GM18508 (cell line): ENCODE results near the gene MOGAT3.
"Not testable (repeated sequence)": the region's sequence is repeated elsewhere in the genome, so short reads cannot be mapped to it uniquely, and the experiment has no call there.

Experiments
- ATAC-seq: cut with Tn5 transposase; IDR thresholded peaks from one replicate; pipeline ENCODE4 v1.9.1; 2021; ENCODE audit warnings: moderate number of reproducible peaks; ENCODE audit not compliant: insufficient read depth, unreplicated experiment

MOGAT3 gene

DNA sequence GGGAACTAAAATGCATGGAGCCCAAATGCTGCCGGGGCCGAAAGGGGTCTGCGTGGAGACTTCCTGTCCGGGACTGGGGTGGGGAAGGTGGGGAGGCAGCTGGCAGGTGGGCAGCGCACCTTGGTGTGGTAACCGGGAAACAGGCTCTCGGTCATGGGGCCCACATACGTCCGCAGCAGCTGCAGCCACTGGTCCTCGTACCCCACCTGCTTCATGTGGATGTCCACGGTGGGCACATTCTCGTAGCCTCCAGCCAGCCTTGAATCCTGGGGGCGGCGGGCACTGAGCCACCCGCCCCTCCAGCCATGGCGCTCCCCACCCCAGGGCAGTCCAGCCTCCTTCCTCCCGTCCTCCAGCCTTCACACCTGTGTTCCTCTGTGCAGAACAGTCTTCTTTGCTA is 6.6 kb upstream of the MOGAT3 start:
- no peak for ATAC-seq

DNA sequence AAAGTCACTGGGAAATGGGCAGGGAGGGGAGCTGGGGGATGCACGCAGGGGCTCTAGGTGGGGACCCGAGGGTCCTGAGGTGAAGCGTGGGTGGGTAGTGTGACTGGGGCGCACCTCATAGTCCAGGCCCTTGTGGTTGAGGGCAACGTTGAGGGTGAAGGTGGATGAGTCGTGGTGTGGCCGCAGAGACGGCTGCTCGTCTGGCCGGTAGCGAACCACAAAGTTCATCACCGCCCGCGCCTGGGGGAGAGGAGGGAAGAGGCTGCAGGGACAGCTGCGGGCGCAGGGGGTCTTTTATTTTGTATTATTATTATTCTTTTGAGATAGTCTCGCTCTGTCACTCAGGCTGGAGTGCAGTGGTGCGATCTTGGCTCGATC is 5.8 kb upstream of the MOGAT3 start:
- ATAC-seq: no peak

DNA sequence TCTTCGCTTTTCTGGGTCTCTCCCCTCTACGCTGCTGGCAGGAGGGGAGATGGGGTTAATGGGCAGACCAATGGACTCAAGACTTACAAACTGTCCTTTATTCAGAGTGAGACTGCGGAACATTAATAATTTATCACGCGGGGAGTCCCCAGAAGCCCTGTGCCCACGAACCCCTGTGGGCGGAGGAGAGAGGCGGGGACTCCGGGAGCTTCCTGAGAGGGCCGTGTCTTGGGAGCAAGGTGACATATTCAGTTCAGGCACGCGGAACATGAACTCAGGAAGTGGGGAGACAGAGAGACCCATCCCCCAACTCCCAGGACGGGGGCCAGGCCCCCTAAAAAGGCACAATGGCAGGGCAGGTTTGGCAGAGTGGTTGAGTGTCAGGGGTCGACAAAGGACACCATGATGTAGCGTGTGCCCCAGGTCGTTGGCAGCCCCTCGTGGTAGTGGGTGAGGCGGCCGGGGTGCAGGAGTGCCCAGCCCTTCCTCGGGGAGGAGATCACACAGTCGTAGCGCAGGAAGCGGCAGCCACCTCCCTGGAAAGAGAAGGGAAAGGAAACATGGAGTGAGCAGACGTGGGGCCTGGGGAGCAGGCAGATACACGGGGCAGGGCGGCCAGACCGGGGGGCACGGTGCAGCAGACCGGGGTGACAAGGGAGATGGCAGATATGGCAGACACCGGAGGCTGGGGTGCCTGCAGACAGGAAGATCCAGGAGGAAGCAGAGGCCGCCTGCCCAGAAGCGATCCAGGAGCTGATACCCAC is 5.2 kb upstream of the MOGAT3 start:
- no peak for ATAC-seq

DNA sequence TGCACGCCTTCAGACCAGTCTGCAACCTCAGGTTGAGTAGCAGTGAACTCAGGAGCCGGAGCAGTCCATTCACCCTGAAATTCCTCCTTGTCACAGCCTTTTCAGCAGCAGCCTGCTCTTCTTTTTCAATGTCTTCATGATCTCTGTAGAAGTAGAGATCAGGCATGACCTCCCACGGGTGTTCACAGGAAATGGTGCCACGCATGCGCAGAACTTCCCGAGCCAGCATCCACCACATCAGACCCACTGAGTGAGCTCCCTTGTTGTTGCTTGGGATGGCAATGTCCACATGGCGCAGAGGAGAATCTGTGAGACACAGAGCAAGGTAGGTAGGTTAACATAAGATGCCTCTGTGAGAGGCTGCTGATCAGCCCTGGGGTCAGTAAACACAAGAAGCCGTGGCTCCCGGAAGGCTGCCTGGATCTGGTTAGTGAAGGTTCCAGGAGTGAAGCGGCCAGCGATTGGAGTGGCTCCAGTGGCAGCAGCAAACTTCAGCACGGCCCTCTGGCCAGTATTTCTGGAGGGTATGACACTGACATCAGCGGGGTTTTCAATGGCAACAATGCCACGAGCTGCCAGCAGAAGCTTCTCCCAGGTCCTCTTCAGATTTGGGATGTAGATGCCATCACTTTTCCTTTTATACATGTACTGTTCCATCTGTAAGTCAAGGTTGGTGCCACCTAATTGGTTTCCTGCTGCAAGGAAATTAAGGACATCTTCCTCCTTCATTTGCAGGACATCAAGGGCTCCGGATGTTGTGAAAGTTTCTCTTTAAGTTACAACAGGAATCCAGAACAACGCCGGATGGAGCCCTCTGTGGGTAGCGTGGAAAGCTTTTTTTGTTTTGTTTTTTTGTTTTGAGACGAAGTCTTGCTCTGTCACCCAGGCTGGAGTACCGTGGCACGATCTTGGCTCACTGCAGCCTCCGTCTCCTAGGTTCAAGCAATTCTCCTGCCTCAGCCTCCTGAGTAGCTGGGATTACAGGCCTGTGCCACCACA is 3.2 kb upstream of the MOGAT3 start:
- not testable (repeated sequence) for ATAC-seq

DNA sequence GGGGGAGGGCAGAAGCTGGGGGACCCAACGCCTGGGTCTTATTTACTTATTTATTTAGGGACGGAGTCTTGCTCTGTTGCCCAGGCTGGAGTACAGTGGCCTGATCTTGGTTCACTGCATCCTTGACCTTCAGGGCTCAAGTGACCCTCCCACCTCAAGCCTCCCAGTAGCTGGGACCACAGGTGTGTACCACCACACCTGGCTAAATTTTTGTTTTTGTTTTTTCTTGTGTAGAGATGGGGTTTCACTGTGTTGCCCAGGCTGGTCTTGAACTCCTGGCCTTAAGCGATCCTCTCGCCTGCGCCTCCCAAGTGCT is 1.7 kb upstream of the MOGAT3 start:
- no peak for ATAC-seq

DNA sequence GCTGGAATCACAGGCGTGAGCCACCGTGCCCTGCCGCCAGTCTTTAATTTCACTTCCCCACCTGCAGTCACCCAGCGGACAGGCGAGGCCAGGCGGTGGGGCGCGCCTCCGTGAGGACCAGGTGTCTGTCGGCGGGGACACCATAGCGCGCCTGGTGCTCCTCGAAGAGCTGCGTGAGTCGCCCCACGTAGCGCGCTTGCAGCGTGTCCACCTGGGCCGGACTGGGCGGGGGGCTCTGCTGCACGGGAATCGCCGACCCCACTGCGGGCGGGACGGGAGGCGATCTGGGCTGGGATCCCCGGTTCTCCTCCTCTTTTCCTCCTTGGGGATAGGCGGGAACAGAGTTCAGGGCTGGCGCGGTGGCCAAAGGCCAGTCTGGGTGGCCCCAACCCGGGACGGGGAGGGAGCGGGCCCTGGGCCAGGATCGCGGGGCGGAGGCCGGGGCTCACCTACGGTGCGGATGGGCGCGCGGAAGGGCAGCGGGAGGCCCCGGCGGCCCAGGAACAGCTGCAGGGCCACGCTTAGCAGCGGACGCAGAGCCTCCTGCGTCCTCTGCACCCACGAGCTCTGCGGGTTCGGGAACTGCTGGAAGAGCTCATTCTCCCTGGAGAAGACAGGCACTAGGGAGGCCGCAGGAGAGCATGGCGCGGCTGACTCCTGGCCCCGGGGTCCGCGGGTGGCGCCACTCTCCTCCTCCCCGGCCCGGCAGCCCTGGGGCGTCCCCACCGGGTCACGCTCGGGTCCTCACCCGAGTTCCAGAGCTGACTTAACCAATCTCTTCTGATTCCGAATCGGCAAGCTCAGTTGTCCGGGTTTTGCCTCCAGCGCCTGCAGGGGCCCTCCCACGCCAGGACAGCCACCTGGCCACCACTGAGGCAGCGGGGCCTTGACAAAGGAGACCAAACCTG is 1.1 kb upstream of the MOGAT3 start:
- ATAC-seq: no peak

DNA sequence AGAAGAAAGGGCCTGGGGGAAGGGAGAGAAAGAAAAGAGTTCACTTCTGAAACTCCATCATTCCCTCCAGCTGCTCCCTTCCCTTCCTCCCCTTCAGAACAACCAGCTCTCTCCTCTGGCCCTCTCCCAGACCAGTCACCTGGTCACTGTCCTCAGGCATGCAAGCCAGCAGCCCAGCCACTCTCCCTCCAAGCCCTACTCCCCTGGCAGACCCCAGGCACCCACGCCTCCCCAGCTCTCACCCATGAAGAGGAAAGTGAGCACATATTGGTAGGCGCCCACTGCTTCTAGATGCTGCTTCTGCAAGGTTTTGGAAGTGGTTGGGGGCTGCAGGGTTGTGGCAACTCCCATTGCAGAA is 353 bp downstream of the MOGAT3 start:
- ATAC-seq: no peak

DNA sequence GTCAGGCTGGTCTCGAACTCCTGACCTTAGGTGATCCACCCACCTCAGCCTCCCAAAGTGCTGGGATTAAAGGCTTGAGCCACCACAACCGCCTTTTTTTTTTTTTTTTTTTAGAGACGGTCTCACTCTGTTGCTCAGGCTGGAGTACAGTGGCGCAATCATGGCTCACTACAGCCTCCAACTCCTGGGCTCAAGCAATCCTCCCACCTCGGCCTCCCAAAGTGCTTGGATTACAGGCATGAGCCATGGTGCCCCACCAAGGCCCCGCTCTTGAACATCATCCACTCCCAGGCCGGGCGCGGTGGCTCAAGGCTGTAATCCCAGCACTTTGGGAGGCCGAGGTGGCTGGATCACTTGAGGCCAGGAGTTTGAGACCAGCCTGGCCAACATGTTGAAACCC is 1.3 kb downstream of the MOGAT3 start:
- not testable (repeated sequence) for ATAC-seq

DNA sequence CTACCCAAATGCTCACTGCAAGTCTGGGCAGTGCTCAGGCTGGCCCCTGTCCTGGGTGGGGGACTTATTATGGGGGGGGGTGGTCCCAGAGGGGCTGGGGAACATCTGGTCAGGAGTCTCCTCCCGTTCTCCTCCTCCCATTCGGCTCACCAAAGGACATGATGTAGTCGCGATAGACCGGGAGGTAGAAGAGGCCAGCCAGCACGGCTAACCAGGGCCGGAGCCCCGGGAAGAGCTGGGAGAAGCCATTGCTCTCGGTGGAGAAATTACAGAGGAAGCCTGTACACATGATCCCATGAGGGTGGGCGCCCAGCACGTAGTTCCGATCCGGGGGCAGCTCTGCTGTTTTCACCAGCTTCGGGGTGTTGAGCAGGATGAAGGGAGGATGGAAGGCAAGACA is 2.4 kb downstream of the MOGAT3 start:
- ATAC-seq: no peak

DNA sequence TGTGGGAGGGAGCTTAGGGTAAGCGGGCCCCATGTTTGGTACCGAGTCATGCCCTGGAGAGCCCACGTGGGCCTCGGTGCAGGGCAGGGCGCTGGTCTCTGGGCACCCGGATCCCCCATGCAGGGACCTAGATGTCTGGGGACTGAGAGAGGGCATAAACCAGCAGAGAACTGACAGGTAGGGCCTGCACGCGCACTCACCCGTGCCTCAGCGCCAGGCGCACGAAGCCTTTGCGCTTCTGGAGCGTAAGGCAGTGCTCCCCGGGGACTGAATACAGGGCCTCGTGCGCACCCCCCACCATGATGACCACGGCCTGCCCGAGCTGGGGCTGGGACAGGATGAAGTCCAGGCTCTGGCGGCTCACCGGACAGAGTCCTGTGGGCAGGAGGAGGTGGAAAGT is 2.8 kb downstream of the MOGAT3 start:
- no peak for ATAC-seq

DNA sequence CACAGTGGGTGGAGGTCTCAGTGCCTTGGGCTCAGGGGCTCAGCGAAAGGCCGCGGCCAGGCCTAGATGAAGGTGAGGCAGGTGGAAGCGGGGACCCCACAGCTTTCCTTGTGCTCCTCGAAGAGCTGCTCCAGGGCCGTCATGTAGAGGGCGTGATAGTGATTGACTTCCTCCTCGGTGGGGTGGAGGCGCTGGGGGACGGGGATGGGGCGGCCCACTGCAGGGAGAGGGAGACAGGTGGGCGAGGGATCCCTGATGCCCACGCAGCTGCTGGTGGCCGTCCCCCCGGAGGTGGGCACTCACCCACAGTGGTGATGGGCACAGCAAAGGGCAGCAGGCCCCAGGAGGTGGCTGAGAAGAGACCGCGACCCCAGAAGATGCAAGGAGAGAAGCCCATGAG is 5.0 kb downstream of the MOGAT3 start:
- ATAC-seq: no peak

DNA sequence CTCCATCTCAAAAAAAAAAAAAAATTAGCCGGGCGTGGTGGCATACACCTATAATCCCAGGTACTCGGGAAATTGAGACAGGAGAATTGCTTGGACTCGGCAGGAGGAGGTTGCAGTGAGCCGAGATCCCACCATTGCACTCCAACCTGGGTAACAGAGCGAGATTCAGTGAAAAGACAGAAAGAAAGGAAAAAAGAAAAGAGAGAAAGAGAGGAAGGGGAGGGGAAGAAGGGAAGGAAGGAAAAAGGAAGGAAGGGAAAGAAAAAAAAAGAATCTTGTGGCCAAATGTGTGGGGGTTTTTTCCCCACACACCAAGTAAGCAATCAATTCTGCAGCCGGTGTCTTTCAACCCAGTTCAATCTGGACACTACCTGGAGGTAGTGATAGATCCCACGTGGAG is 11.7 kb downstream of the MOGAT3 start:
- no peak for ATAC-seq

DNA sequence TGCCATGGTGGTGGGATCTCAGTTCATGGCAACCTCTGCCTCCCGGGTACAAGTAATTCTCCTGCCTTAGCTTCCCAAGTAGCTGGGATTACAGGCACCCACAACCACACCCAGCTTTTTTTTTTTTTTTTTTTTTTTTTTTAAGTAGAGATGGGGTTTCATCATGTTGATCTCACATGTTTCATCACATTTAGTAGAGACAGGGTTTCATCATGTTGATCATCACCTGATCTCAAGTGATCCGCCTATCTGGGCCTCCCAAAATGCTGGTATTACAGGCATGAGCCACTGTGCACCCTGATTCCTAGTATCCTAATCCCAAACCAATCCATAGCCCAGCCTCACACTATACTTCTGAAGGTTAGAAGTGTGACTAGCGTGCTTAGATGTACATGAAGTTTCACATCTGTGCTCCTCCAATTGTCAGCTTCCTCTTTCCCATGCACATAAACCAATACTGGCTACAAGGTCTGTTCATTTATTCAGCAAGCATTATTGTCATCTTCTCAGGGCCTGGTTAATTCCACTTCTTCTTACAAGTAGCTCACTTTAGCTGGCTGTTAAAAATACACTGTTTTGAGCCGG is 13.9 kb downstream of the MOGAT3 start:
- ATAC-seq: no peak

DNA sequence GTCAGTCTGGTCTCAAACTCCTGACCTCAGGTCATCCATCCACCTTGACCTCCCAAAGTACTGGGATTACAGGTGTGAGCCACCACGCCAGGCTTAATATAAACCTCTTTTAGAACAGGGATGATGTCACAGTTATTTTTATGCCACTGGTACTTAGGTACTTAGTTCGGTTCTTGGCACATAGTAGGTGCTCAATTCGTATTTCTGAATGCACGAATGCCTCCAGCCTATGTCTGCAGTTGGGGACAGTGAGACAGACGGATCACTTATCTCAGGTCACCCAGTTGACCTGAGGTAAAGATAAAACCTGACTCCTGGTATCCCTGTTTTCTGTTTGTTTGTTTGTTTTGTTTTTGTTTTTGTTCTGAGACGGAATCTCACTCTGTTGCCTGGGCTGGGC is 14.6 kb downstream of the MOGAT3 start:
- no peak for ATAC-seq

DNA sequence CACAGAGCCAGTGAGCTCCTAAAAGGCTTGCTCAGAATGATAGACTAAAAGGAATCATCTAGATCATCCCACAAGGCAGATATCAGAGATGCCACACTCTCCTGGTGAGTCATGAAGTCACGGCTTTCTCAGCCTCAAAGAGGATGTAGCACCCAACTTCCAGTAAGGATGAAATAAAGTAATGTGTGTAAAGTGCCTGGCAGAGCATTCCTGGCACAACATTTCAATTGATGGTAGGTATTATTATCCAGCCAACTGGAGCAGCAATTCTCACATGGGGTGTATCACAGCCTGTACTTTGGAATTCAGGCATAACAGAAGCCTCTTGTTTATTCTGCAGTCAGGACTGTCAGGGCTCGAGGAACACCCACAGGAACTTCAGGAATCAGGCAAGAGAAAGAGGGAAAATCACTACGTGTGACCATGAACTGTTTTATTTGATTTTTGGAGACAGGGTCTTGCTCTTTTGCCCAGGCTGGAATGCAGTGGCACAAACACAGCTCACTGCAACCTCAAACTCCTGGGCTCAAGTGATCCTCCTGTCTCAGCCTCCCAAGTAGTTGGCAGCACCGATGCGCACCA is 15.5 kb downstream of the MOGAT3 start:
- ATAC-seq: no peak

DNA sequence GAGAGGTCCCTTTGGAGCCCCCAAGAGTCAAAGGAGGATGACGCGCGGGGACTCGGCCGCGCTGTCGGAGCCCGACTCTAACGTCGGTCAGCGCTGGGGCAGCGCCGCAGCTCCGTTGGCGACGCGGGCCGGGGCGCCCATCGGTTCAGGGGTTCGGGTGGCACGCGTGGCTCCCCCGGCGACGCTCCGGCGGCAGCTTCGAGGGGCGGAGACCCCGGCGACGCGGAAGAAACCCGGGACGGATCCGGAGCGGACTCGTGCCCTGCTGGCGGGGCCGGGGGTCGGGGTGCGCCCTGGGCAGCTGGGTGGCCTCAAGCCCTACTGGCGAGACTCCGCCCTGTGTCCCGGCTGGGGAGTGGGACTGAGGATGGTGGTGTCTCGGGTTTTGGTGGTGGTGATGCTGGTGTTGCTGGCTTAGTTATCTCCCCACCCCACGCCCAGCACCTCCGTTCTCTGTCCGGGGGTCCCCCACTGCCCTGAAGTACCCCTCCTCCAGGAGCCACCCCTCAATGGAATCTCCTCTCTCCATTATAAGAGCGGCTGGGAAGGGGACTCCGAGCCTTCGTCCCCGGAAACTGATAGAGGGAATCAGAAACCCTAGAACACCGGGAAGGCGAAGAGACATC is 20.6 kb downstream of the MOGAT3 start, which contains the start of gene NAT16:
TSS of gene NAT16 (minus strand) at position 164 of the 626 bp plus-strand sequence. CDS start 5,486 bp downstream, outside the sequence.
- ATAC-seq: no peak

DNA sequence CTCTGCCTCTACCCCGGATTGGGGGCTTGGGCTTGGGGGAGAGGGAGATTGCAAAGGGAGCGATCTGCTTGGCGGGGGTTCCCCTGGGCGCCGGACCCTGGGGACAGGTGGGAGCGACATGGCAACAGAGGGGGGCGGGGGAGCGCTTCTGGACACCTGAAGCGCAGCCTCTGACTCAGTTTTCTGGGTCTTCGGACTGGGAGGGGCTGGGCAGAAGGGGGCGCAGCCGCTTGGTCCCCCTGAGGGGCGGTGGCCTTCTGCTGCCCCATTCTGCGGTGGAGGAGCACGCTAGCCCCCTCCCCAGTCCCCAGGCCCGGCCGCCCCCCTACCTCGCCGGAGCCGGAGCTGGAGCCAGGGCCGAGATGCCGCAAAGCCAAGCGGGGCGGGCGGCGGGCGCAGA is 21.1 kb downstream of the MOGAT3 start:
- ATAC-seq: no peak

DNA sequence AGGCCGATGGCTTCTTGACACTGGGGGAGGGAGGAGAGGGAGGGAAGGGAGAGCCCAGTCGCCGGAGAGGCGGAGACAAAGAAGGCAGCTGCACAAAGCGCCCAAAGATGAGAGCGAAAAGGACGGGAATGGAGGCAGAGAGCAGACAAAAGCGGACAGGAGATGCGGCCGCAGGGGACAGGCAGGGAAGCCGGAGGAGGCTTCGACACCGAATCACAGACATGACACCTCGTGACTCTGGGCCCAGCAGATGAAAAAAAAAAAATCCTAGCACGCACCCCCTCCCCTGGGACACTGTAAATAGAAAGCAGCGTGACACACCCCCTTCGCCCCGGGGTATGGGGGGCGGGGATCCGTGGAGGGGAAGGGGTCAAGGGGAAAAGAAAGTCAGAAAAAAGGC is 21.7 kb downstream of the MOGAT3 start:
- ATAC-seq: no peak

DNA sequence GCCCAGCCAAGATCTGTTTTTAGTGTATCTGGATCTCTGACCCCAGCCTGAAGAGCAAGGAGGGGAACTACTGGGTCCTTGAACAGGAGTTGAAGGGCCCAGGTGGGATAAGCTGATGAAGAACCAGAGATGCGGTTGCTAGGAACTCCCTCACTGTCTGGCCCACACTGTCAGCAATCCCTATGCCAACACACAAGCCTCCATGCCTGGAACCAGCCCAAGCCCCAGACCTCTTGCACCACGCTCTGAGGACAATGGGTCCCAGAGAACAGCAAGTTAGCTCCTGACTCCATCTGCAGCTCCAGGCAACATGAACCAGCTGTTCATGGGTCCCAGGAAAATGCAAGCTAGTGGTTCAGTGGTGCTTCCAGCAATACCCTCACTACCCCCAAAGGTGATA is 23.2 kb downstream of the MOGAT3 start:
- no peak for ATAC-seq
